RPMI7951 (cell line): ENCODE results near the gene MAML3. TPM values are rescaled to one million over a fixed set of nuclear protein-coding genes. Genes with fewer than 3 reads are reported as not detected.
"Not testable (repeated sequence)": the region's sequence is repeated elsewhere in the genome, so short reads cannot be mapped to it uniquely, and the experiment has no call there.

Source experiments
- DNase-seq: peaks from one replicate; pipeline ENCODE4 v3.0.0-alpha.2; 2012; ENCODE audit warnings: low read depth
- total RNA-seq: library from RNA; depleted of rRNA; stranded (reverse); fragments of >200 nt; shearing (Covaris generic); gene quantifications from 2 replicates; pipeline ENCODE4 v1.2.3, GENCODE V29; 2014

MAML3 gene
- total RNA-seq, 1 experiment from 2014 or later: 3.2 TPM

DNA sequence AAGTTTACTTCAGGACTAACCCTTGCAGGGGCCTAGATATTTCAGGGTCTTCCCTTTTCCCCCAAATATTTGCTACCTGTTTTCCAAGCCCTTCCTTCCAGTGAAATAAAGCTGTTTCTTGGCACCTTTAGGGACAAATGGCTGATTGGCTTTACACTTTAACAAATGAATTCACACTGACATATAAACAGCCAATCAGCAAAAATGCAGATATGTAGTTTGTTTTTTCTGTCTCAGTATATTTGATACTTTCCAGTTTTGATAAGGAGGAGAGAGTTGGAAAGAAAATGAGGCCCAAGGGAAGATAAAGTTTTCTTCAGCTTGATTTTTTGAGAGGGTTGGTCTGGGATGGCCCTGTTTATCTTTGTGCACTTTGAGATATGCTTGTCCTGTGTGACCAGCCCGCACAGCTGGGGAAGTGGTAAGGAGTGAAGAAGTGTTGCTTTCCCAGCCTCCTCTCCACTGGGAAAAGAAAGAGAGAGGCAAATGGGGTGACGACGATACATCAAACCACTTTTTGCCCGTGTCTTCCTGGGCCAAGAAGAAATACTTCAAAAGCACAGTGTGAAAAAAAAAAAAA, 420.9 kb downstream of the MAML3 start:
- DNase-seq: no peak

DNA sequence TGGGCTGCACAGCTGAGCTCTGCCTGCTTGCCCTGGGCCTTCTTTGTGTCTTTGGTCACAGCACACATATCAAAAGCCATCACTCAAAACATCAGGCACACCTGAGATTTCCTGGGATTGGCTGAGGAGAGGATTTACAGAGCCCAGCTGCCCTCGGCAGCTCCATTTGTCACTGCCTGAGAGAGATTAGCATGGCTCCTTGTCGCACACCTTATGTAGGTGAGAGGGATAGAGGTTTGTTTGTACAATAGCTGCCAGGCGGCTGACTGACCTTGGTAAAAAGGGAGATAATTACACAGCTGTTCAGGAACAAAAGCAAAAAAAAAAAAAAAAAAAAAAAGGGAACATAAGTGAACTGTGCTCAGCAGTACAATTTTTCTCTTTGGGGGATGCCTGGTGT, 425.1 kb downstream of the MAML3 start:
- DNase-seq: no peak

DNA sequence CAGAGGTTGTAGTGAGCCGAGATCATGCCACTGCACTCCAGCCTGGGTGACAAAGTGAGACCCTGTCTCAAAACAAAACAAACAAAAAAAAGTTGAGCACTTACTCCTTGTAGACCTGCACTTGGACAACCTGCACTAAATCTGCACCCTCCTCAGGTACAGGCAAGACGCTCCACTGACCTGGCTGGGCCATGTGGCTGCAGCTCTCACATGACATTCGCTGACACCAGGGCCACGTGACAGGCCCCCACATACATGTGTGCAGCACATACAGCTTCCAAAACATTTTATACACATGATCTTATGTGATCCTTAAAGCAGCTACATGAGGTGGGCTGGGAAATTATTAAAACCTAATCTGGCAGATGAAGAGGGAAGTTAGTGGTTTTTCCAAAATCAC, 425.8 kb downstream of the MAML3 start:
- no peak for DNase-seq

DNA sequence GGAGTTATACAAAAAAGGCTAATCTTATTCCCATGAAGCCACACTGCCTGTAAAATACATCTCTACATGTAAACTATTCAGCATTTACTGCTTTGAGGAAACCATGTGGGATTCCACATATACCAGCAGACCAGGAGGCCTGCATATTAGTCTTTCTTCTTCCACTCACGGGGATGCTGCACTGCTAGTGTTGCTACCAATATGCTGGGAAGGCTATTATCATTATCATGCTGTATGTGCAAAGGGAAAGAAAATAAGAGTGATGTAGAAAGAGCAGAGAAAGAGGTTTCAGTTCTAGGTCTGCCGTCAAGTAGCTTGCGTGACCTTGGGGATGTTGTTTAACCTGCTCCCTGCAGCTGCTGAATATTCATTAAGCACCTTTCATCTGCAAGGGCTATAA, 427.4 kb downstream of the MAML3 start:
- DNase-seq: no peak

DNA sequence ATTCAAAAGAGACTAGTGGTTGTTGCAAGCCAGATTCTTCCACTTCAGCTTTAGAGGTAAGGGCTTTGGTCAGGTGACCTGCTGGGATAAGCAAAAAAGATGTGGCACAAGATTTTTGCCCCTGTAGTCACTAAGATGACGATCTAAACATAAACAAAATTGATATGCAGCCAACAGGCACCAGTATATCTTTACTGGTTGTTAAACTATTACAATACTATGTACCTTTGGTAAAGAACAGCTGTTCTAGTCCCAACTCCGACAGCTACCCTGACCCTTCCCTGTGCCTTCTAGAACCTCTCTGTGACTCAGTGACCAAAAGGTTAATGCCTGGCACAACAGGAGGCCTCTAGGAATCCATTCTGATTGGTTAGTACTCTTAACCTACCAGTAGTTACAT, 428.7 kb downstream of the MAML3 start:
- DNase-seq: no peak

DNA sequence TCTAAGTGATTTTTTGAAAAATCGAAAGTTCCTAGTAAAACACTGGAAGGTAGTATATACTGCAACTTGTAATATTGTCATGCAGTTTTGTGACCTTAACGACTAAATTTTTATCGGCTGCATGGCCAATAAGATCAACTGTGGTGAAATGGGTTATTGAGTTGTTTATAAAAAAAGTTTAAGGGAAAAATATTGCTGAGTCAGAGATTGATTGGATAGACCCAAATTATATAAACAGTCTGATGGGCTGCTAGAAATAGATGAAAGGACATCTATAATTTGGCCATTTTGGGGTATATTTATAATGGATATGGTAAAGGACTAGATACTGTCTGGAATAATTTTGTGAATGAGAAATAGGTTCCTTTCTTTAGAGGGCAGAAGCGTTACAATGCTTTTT, 432.2 kb downstream of the MAML3 start:
- DNase-seq: no peak

DNA sequence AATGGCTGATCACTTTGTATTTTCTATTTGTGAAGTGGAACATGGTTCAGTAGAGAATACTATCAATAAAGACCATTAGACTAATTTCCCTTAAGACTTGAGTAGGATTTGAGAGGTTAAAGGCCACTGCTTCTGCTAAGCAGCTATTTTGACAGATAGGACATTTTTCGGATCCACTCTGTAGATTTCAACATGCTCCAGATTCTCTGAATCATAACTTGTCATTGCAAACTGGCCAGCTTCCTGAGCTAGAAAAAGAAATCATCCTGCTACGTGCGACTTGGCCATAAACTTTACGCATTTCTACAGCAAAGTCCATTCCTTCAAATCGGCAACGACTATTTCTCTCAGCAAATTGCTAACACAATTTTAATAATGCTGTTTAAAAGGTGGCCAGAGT, 433.2 kb downstream of the MAML3 start:
- no peak for DNase-seq

DNA sequence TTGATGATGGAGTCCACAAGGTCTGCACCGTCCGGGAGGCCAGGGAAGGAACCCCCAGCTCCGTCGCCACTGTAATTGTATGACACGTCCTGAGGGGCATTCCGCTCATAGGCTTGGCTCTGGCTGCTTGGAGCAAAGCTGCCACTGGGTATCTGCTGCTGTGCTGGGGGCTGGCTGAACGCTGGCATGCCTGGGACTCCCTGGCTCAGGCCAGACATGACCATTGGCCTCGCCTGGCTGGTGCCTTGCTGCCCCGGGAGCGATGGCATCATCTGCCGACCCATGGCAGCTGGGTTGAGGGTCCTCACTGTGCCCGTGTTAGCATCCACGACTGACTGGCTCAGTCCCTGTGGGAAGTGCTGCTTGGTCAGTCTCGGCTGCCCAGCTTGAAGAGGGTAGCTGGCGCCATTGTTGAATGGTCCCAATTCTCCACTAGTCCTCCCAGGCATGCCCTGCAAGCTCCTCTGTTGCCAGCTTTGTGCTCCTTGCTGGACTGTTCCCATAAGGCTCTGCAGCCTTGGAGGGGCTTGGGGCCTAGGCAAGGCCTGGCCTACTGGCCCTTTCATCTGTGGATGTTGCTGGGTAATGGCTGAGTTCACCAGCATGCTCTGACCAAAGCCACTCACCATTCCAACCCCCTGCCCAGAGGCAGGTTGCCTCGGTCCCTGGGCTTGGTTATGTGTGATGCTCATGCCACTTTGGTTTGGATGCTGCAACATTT, 434.4 kb downstream of the MAML3 start:
- no peak for DNase-seq

DNA sequence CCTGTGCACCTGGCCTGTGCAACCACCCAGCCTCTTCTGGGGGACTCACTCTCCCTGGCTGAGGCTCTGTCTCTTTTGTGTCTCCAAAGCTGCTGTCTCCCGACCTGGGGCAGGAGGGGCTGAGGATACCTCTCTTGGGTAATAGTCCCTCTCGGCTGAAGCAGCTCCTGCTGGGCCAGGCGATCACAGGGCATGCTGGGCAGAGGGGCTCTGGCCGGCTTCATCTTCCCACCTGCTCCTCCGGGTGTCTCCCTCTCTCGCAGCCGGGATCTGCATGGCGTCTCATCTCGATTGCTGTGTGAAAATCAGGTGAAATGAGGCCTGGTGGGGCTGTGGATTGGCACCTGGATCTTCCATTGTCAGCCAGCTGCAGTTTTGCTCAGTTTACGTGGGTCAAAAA, 435.2 kb downstream of the MAML3 start:
- DNase-seq: no peak

DNA sequence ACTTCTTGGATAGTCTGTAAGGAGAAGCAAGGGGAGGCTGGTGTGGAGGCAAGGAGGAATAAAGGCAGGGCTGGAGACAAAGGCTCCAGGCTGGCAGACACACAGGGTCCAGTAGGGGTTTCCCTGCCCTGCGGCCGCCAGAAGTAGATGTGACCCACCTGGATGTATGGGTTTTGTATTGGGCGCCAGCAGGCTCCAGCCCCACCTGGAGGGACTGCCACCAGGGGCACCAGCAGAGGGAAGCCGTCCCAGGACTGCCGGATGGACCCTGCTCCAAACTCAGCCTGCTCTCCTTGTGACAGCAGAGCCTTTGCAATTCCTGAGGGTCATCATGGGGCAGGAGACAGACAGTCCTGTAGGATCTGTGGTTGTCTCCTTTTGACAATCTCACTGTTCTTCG, 435.6 kb downstream of the MAML3 start:
- no peak for DNase-seq

DNA sequence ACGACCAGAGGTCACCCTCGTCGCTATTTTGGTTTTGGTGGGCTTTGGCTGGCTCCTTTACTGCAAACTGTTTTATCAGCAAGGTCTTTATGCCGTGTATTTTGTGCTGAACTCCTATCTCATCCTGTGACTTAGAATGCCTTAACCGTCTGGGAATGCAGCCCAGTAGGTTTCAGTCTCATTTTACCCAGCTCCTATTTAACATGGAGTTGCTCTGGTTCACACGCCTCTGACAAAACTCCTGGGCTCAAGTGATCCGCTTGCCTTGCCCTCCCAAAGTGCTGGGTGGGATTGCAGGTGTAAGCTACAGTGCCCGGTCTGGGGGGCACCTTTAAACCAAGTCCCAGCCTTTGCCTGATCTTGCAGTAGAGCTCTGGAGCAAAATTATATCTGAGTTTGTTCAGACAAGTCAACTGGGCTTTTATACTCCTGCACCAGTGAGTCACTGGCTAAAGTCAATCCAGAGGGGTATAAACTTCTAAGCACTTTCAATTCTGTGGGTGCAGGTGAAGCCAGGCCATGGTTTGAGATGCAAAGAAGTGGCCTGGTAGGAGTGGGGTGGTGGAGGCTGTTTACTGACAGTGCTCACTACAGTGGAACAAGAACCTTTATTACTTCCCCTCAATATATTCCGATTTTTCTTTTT, 438.1 kb downstream of the MAML3 start:
- DNase-seq: no peak

DNA sequence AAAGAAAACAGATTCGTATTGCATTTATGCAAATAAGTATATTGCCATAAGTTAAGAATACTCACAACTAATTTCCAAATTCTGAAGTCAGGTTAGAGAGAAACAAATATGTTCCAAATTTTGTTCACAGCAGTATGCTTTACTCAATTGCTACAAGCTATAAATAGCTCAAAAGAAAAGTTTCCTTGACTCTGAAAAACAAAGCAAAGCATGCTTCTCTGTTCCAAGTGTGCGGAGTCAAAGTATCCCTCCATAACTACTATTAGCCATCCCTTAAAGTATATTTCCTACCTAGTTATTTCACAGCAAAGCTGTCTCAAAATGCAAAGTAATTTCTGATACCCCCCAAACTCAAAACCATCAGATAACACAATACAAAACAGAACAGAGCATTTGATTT, 441.1 kb downstream of the MAML3 start:
- no peak for DNase-seq

DNA sequence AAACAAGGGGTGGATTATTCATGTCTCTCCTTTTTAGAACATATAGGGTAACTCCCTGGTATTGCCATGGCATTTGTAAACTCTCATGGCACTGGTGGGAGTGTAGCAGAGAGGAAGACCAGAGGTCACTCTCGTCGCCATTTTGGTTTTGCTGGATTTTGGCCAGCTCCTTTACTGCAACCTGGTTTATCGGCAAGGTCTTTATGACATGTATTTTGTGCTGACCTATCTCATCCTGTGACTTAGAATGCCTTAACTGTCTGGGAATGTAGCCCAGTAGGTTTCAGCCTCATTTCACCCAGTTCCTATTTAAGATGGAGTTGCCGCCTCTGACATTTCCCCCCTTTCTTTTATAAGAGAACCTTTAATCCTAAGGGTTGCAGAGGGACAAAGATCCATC, 442.5 kb downstream of the MAML3 start:
- DNase-seq: peak; percentile 77

DNA sequence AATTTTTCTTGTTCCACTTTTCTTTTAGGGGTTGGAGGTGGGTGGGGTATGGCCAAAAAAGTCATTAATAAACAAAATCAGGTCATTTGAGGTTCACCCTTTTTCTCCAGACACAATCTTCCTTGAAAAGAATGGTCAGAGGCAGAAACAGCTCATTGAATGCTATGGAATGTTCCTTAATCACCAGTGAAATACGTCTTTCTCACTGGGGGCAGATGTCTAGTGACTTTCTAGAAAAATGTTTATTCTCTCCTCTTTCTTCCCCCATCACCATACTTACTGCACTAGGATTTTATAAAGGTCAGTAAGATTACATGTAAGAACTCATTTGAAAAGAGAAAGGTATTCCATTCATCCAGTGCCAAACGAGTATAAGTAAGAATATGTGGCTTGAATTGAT, 443.9 kb downstream of the MAML3 start:
- no peak for DNase-seq

DNA sequence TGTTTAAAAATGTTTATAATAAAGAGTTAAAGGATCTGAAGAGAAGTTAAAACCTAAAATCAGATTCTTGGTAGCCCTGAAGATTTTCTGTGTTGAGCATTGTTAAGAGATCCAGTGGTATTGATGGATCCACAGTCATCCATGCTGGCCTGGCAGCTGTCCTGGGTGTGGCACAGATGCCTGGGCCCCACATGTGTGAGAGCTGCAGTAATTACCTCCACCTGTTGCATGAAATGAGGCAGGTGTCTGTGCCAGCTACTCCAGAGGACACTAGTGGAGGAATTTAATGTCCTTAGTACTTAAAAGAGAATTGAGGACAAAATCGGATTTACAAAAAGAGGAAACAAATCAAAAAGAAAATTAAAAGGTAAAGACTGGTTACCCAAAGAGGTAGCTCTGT, 444.3 kb downstream of the MAML3 start:
- no peak for DNase-seq

DNA sequence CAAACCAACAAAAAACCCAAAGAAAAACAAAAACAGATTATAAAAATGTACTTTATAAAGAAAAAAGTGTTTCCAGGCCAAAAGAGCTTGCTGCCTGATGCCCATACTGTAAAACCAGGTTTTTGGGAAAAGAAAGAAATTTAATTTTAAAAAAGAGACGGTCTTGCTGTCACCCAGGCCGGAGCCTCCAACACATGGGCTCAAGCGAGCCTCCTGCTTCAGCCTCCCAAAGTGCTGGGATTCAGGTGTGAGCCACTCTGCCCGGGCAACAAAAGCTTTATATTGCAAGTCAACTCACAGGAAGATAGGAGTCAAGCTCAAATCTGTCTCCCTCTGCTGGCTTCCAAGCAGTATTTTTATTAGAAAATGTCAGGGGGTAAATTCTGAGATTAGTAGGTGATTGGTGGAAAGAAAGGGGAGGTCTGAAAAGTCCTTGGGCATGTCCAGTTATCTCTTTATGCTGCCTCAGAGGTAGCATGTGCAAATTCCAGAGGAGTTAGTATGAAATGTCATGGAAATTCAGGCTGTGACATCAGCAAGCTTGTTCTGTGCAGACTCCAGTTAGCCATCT, 449.0 kb downstream of the MAML3 start:
- DNase-seq: peak; percentile 12

DNA sequence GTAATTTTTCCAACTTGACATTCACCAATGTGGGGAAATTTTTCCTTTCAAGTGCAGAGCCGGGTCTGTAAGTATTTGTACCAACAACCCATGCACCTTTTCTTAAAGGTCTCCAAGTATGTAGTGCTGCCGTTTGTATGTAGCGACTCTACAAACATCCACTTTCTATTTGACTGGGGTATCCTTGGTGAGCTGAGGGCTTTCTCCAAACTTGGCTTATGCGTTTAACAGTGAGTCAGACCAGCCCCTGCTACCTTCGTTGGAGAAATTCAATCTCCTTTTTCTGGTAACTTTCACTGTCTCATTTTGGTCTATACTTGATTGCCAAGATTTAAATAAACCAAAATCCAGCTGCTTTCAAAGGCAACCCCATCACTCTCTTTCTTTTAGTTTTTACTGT, 453.4 kb downstream of the MAML3 start:
- DNase-seq: peak; percentile 26

DNA sequence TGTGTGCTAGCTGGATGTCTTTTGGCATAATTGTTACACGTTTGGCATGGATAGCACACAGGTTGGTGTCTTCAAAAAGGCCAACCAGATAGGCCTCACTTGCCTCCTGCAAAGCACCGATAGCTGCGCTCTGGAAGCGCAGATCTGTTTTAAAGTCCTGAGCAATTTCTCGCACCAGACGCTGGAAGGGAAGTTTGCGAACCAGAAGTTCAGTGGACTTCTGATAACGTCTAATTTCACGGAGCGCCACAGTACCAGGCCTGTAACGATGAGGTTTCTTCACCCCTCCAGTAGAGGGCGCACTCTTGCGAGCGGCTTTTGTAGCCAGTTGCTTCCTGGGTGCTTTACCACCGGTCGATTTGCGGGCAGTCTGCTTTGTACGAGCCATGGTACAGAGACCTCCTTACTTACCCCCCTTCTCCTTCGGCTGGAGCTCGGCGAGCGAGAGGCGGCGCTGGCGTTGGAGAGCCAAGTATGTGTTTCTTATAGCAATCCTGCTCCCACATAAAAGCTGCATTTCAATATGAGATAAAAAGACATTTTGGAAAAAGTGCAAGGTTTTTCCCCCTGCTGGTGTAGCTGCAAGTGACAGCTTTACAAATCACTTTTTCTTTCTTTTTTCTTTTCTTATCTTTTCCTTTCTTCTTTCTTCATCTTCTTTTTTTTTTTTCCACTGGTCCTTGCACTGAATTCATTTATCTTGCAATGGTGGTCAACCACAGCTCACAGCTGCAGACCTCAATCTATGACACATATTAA, 455.6 kb downstream of the MAML3 start:
- DNase-seq: not testable (repeated sequence)

DNA sequence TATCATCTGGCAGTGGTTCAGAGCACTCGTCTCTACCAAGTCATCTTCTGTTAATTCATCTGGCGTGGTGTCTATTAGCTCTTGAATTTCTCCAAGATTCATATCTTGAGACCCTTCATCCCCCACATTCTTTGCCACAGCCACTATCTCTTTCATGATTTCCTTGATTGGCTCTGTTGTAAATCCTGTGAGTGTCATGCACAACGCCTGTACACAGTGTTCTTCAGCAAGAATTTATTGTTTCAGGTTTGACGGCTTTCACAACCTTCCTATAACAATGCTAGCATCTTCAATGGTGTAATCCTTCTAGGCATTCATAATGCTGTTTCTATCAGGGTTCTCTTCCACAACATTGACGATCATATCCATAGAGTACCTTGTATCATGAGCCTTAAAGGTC, 457.5 kb downstream of the MAML3 start:
- no peak for DNase-seq

DNA sequence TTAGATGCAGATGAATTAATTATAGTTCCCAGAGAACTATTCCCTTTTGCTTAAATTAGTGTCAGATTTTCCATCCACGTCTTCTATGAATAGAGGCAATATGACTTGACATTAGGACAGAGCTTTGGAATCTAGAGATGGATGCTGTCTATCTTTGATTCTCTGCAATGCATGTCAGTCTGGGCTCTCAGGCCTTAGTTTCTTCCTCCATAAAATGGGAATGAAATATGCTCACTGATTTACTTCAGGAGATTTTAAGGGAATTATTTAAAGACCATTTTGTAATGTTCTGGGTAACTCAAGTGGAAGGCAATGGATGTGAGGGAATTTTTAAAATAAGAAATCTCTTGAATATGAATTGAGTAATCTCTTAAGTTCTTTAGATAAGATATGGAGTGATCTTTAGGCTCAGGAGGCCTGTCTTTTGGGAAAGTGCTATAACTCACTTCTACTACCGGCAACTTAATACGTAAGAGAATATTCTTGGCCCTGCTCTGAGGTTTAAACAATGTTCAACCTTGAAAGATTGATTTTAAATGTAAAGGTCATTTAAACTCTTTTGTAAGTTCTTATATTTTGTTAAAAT, 459.4 kb downstream of the MAML3 start:
- no peak for DNase-seq

DNA sequence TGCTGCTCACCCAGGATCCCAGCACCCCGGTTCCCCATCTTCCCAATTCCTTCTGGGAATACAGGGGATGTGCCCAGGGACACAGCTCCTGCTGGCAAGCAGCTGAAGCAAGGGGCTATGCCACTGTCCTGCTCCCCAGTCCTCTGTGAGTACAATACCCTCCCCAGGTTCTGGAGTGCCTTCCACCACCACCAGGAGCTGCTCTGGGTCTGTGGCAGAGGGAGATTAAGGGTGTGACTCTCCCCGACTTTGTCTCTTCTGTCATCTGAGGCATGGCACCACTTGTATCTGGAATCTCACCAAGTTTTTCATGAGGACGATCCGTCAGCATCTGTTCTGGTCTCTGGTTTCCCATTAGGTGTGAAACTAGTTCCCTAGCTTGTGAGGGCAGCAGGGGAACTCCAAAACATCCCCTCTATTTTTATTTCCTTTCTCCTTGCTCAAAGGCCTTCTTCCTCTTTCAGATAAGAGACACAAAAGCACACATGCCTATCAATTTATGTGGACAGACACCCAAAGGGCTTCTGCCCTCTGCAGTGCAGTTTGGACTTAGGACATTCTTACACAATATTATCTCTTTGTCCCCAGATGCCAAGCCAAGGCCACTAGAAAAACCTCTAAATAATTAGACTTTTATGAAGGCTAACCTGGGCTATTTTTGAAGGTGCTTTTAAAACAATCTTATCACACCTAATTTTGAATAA, 461.5 kb downstream of the MAML3 start:
- DNase-seq: peak; percentile 4
